Fibroblast of gingiva (primary cell): ENCODE results near the gene TOM1.
A peak's percentile ranks its signal among the peaks of the same experiment; 100 is the strongest.

Experiments
- DNase-seq: peaks from one replicate; pipeline ENCODE4 v3.0.0-alpha.2; 2011; ENCODE audit warnings: low read depth

The TOM1 gene

DNA sequence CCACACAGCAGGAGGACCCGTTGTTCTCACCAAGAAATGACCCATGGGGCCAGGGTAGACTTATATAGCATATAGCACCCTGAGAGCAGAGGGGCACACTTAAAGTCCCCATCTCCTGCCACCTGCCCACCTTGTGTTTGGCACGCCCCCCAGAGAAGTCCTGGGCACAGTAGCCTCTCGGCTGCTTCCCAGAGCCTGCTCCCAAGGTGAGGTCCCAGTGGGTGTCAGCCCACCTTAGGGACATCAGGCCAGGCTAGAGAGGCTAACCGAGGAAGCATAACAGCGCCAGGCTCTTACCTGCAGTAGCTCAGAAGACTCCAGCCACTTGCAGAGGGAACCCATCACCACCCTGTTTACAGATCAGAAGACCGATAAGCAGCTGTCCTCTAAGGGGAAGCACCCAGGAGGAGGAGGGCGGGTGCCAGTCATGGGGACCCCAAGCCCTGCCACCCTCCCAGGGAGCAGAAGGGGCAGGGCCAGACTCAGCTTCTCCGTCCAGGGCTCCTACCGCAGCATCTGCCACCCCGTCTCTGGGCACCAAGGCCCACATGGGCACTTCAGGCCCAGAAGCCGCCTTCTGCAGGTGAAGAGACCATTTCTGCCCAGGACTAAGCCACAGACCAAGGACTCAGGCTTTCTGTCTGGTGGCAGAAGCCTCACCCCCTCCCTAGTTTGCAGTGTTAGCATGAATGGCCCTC, 46.3 kb downstream of the TOM1 start:
- DNase-seq: no peak

DNA sequence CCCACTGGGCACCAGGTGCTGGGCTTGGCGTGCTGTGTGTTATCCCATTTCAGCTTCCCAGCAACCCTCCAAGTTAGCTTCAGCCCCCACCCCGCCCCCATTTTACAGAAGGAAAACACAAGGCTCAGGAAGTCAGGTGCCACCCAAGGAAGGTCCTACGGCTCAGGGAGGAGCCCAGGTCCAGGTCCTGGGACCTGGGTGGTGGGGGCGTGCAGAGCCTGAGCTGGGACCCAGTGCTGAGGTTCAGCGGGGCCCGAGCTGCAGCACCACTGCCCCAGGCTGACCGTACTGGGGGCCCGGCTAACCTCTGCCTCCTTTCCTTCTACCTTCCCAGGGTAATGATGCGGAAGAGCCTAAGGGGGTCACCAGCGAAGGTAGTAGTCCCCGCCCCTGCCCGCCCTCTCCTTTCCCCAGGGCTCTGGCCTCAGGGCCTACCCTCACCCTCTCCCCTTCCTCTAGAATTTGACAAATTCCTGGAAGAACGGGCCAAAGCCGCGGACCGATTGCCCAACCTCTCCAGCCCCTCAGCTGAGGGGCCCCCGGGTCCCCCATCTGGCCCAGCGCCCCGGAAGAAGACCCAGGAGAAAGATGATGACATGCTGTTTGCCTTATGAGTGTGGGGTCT, 47.0 kb downstream of the TOM1 start:
- no peak for DNase-seq

DNA sequence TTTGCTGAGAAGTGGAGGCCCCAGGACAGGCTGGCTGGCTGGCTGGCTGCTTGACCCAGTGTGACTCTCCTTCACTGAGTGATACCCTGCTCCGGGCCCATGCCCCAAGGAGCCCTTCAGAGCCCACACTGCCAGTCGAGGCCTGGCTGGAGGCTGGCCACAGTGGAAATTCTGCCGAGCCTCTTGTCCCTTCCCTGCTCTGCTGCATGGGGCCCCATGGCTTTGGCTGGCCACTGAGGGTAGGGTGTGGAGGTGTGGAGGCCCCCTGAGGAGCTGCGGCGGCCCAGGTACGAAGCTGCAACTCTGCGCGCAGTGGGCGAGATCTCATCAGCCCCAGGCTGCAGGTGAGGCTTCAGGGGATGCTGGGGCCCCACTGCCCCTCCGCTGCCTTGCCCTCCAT, 47.8 kb downstream of the TOM1 start:
- DNase-seq: no peak

DNA sequence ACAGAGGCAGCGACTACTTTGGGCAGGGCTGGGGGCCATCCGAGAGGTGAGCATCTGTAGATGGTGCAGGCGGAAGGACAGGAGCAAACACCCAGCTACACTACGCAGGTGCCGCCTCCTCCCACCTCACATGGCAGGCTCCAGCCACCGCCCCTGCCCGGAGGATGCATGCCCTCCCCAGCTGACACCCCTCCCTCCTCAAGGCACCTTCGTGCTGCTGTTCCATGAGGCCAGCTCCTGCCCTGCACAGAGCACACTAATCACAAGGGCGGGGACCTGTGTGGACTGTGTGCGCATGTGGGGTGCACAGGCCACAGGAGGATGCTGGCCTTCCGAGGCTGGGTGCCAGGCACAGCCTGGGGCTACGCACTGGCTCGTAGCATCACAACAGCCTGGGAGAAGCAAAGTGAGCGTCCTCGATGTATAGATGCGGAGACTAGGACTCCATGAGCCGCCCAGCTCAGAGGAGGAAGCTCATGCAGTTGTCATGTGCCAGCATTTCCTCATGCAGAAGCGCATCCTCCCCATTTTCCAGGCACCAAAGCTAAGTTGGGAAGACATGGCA, 48.4 kb downstream of the TOM1 start:
- no peak for DNase-seq

DNA sequence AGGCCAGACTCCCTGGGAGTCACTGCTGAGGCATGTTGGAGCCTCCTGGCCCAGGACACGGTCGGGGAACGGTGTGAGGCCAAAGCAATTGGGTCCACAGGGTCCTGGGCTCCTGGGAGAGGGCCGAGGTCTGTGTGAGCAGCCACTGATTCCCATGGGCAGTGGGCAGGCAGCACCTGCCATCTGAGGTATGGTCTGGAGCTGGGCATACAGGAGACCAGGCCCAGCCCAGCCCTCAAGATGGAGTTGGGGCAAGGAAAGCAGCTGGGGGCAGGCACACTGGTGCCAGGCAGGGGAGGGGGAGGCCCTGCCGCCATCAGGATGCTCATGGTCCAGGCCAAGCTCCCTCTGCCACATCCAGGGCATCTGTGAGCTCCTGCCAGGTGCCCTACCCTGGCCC, 49.0 kb downstream of the TOM1 start:
- no peak for DNase-seq

DNA sequence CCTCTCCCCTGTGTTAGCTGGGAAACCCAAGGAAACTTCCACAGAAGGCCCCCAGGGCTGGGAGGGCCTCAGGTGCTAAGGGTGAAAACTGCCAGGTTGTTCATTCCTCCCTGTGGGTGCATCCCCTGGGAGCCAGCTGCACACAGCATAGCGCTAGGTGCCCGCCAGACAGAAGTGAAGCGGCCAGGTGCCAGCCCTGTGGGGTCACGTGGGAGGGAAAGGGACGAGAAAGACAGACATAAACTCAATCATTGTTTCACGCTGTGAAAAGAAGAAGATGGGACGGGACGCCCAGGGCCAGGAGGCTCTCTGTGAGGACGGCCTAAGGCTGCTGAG, 49.6 kb downstream of the TOM1 start:
- no peak for DNase-seq

DNA sequence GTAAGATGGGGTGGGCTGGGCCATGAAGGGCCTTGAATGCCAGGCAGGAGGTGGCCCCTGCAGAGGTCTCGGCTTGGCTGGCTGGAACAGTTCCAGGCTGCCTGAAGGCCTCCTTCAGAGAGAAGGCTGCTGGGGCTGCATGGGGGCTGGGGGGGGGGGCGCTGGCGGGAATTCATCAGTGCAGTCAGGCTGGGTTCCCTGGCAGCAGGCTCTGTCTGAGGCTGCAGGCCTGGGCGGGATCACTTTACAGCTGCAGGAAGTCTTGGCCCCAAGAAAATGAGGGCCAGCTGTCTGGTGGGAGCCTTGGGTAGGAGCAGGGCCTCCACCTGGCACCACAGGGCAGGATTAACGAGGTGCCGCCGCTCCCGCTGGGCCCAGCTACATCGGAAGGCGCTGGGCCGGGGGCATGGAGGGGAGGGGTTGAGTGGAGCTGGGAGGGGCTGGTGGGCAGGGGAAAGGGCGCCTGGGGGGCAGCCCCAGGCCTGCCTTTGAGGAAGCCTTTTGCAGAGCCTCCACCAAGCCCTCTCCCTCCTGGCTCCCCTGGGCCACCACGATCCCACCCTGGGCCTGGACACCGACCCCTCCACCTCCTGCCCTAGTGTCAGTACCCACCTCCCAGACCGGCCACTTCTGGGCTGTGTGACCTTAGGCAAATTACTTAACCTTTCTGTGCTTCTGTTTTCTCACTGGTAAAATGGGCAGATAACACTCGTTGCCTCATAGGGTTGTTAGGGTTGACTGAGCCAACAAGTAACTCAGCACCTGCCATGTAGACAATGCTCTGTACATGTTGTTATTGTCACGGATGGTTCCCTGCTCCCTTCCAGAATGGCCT, 50.2 kb downstream of the TOM1 start:
- DNase-seq: peak; percentile 47

DNA sequence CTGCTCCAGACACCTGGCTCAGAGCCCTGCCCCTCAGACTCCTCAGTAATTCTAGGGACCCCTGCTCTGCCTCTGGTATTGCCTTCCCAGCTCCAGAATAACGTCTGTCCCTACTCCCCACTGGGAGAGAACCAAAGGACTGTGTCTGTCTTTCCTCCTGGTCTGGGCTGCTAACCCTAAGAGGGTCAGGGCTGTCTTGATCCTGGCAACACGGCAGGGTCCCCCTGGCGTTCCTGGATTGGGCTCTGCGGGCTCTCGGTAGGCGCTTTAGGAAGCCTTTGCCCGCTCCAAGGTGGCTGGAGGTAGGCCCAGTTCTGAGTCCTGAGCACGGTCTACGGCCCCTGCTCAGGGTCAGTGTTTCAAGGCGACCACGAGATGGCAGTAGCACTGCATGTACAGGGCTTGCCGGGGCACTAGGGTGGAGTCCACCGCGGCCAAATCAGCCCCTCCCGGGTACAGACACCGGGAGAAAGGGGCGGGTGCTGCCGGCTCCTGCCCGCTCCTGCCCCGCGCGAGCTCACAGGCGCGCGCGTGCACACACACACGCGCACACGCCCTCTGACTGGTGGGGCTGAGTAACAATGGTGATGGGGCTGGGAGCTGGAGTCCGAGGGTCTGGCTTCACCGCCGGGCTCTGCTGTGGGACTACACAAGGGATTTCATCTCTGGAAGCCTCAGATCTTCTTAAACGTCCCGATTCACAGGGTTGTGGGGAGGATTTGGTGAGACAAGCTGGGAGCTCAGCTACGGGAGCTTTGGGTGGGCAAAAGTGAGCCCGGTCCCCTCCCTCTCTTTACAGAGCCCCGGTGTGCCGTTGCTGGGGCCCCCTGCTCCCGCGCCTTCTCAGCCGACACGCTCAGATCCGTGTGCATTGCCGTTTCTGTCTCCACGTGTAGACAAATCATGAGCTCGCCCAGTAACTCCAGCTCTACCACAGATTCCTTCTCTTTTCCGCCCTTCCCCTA, 51.1 kb downstream of the TOM1 start:
- peak; percentile 91 for DNase-seq

DNA sequence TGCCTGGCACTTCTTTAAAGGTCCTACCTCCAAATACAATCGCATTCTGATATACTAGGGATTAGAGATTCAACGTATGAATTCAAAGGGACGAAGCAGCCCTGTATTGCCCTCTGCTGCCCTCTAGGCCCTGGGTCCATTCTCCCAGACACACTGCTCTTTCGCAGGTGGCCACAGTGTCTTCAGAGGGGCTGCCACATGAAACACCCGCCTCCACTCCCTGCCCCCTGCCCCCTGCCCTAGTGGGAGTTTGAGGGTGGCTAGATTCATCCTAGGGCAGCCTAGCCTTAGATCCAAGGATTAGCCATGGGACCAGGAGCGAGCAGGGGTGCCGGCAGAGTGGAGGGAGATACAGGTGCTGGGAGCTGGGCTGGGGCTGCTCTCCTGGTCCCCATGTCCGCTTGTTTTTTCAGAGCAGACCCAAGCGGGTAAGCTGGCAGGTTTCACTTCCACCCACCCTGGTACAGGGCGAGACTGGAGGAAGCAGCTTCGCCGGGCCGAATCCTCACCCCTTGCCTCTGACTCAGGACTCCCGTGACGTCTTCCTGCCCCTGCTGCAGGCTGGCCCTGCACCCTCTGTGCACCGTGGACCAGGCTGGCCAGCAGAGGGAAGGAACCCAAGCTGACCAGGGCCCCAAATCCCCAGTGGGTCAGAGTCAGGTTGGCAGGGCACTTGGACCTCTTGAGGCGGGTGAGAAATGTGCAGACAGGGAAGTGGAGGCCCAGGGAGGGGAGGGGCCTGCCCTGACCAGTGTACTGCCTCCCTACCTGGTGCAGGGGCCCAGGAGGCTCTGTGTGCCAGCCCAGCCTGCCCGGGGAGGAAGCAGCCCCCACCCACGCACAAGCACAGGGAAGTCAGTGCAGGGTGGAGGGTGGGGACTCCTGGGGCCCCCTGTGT, 52.8 kb downstream of the TOM1 start:
- DNase-seq: peak; percentile 53

DNA sequence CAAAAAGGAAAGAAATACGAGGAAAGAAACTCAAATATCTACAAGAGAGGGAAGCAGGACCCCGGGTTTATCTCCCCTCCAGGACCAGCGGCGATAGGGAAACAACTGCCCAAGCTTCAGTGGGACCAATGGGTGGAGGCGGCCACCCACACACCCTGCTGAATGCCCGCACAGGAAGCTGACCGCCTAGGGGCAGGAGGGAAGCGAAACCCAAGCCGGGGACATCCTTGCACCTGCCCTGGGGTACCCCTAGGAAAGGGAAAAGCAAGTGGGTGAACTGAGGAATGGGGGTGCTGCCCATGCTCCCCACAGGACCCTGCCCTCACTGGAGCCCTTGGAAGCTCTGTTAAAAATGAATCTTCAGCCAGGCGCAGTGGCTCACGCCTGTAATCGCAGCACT, 53.6 kb downstream of the TOM1 start:
- no peak for DNase-seq

DNA sequence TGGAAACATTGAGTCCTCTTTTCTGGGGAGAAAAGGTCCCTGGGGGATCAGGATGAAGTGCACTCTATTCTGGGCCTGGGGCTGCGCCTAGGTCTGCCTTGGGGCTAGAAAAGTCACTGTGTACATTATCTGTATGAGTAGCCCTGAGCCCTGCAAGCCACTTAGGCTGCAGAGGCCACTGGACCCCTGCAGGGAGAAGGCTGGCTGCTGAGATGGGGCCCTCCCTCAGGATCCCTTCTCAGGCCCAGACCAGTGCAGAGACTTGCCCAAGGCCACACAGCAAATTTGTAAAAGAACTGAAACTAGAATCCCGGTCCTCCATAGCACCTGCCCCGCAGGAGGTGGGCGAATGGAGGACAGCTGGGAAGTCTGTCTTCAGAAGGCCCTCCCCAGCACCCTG, 54.4 kb downstream of the TOM1 start:
- DNase-seq: no peak

DNA sequence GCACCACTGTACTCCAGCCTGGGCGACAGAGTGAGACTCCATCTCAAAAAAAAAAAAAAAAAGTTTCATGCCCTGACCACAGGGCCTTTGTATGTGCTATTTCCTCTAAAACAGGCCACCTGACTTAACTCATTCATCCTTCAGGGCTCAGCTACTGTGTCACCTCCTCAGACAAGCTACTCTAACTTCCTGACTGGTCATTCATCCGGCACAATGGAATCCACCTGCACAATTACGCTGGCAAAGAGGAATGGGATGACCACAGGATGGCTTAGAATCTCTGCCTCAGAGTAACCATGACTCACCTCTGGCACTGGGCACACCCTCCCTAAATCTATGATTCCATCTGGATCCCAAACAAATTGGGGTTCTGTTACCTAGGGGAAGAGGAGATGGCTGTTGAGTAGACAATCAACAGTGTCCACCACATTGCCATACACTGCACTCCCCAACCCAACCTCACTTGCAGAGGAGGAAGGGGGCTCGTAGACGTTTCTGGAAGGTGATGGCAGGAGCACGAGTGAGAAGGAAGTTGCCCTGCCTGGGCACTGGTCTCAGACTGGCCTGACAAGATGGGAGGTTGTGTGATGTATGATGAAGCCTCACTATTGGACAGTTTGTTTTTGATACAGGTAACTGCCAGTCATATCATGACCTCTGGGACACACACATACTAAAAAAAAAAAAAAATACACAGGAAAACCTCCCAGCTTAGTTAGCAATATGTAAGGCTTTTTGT, 58.4 kb downstream of the TOM1 start:
- no peak for DNase-seq

DNA sequence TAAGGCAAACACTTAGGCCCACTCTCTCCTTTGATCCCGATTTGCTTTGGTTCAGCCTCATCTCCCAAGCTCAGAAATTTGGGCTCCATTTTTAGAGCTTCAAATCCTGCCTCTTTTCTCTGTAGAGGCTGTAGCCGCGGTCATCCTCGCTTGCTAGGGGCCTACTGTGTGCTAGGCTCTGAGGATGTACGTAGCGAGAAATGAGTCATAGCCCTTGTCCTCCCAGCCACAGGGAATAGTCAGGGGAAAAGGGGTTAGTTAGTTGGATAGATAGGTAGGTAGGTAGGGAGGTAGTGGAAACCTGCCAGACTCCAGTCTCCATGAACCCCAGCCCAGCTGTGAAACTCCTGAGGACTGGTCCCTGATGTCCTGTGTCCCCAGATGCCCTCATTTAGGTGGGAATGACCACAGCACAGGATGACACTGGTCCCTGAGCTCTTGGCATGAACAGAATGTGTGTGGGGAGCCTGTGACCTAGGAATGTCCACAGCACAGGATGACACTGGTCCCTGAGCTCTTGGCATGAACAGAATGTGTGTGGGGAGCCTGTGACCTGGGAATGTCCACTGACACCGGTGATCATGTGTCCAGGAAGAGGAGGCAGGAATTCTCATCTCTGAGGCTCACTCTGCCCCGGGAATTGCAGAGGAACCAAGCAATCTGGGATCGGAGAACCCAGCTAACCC, 59.8 kb downstream of the TOM1 start:
- no peak for DNase-seq

DNA sequence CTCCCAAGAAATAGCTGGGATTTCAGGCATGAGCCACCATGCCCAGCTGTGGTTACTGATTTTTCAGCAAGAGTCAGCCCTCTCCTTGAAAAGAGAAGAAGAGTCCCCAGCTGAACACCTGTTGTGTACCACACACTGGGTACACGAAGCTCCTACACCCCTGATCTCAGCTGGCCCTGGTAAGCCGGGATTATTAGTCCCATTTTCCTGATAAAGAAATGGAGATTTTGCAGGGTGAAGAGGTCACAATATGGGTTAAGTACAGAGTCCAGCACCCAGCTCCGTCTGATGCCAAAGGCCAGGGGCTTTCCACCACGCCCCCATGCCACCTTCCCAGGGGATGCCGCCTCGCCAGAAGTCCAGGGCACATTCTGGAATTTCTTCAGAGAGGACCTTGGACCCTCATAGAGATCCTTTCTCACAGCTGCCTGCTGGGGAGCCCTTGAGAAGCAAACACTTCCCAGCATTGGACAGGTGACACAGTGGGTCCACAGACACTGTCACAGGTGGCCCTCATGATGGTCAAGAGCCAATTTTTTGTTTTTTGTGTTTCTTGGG, 61.4 kb downstream of the TOM1 start:
- DNase-seq: no peak

DNA sequence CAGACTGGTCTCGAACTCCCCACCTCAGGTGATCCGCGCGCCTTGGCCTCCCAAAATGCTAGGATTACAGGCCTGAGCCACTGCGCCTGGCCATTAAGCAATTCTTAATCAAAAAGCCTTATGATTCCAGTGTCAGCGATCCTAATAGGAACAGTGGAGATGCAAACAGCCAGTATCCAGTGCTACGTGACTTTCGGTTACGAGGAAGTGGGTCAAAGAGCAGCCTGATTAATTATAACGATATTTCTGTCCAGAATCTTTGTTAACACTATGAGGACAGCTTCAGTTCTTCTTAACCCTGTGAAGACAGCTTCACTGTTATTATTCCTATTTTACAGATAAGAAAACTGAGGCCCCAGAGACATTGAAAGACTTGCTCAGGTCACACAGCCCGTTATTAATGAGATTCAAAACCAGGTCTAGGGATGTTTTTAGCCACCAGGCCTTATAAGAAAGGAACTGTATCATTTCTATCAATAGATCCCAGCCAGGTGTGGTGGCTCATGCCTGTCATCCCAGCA, 63.9 kb downstream of the TOM1 start:
- no peak for DNase-seq

DNA sequence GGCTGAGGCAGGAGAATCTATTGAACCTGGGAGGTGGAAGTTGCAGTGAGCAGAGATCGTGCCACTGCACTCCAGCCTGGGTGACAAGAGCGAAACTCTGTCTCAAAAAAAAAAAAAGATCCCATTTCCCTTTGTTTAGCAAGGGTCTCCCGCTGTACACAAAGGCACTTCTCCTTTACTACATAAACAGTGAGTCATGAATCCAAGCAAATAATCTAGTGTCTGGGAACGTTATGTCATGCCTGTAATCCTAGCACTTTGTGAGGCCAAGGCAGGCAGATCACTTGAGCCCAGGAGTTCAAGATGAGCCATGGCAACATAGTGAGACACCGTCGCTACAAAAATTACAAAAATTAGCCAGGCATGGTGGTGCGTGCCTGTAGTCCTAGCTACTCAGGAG, 64.5 kb downstream of the TOM1 start:
- peak; percentile 76 for DNase-seq

DNA sequence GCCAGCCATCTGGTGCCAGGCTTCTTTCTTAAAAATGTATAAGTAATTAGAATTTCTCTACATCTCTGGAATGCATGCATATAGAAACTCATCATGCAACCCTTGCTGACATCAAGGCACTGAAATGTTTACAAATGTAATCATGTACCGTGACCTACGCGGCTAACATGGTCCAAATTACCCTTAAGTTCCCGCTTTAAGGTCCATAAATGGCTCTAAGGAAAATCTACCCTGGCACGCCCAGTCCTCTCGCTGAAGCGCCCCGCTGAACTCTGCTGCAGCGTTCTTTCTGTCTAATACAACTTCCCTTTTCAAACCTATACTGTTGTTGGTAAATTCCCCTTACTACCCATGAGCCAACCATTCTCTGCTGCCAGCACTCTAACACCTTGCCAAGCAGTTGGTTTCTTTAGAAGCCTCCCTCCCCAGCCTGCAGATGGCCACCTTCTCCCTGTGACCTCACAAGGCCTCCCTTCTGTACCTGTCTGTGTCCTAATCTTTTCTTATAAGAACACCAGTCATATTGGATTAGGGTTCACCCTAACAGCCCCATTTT, 67.7 kb downstream of the TOM1 start:
- DNase-seq: no peak

DNA sequence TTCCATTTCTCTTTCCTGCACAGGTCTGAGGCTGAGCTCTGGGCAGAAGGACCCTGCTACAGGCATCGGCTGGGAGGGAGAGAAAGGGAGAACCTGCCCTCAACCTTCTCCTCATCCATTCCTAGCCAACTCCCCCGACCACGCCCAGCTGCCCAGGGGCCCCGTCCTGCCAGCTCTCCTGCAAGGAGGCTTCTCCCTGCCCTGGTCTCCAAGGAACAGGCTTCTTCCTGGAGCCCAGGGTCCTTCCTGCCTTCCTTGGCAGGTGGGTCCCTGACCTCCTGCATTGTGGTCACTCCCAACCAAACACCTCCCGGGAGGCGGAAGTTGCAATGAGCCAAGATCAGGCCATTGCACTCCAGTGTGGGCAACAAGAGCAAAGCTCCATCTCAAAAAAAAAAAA, 68.7 kb downstream of the TOM1 start:
- DNase-seq: no peak

DNA sequence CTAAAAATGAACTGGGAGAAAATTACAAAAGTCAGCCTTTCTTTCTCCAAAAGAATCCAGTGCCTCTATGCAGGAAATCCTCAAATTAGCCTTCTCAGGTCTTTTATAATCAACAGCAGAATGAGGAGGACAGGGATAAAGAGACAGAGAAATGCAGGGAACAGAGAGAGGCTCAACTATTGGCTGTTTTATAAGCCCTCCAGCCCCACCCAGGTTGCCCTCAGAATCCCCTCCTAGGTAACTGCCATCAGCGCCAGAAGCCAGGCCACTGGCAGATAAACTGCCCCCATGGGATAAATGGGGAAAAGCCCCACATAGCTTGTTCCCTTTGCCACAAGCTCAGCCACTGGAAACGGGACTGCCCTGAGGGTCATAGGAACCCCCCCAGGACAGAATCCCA, 70.3 kb downstream of the TOM1 start:
- no peak for DNase-seq
